Natural killer cell (primary cell): ENCODE data around the gene IL17RB. TPM values are rescaled to one million over a fixed set of nuclear protein-coding genes. Genes with fewer than 3 reads are reported as not detected.
A peak's percentile ranks its signal among the peaks of the same experiment; 100 is the strongest.

Experiments used
- ATAC-seq, 3 donors: fragments of 150-1000 bp in 2 of 3; fragments of 200-7000 bp in 1 of 3; cut with Tn5 transposase; 1 replicate in 1 of 3; 2 replicates in 2 of 3; pipeline ENCODE4 v1.10.0; 2021; ENCODE audit warnings: mild to moderate bottlenecking in 2 of 3, moderate library complexity in 2 of 3
- DNase-seq, 2 donors: peaks; one replicate each; pipeline versions ENCODE4 v3.0.0 to v3.0.0-alpha.2; 2013 to 2021; ENCODE audit warnings: mixed read lengths in 1 of 2
- H3K27ac ChIP-seq: one replicate; pipeline ENCODE4 v1.5.1; 2013; ENCODE audit warnings: mild to moderate bottlenecking, low read length
- H3K27me3 ChIP-seq: one replicate; pipeline ENCODE4 v1.6.1; 2013; ENCODE audit warnings: low read length; ENCODE audit not compliant: control insufficient read depth, insufficient read depth
- H3K36me3 ChIP-seq: one replicate; pipeline ENCODE4 v1.6.1; 2013; ENCODE audit warnings: low read length; ENCODE audit not compliant: control insufficient read depth, insufficient read depth
- H3K4me1 ChIP-seq: one replicate; pipeline ENCODE4 v1.6.1; 2013; ENCODE audit warnings: low read length; ENCODE audit not compliant: control insufficient read depth, insufficient read depth
- H3K4me3 ChIP-seq: one replicate; pipeline ENCODE4 v1.5.1; 2013; ENCODE audit warnings: low read length
- H3K9me3 ChIP-seq: one replicate; pipeline ENCODE4 v1.6.1; 2013; ENCODE audit warnings: low read length; ENCODE audit not compliant: control insufficient read depth, insufficient read depth
- H3K27ac Mint-ChIP-seq, 2 donors: one replicate each; pipeline ENCODE4 v1.8.0; 2022; ENCODE audit warnings: mild to moderate bottlenecking in 2 of 2, mixed read lengths in 2 of 2, moderate library complexity in 1 of 2
- H3K27me3 Mint-ChIP-seq, 2 donors: one replicate each; pipeline ENCODE4 v1.8.0; 2022; ENCODE audit warnings: low read depth in 2 of 2, mixed read lengths in 2 of 2
- H3K36me3 Mint-ChIP-seq: one replicate; pipeline ENCODE4 v1.8.0; 2022; ENCODE audit warnings: mixed read lengths
- H3K4me1 Mint-ChIP-seq, 2 donors: one replicate each; pipeline ENCODE4 v1.8.0; 2022; ENCODE audit warnings: mixed read lengths in 2 of 2
- H3K4me3 Mint-ChIP-seq: one replicate; pipeline ENCODE4 v1.8.0; 2022; ENCODE audit warnings: mild to moderate bottlenecking, moderate library complexity, mixed read lengths
- H3K9me3 Mint-ChIP-seq, 2 donors: one replicate each; pipeline ENCODE4 v1.8.0; 2022; ENCODE audit warnings: mixed read lengths in 2 of 2
- CTCF ChIP-seq: fragments of 200-600 bp; IDR thresholded peaks from one replicate; pipeline ENCODE4 v1.8.0; 2022; ENCODE audit warnings: antibody characterized with exemption
- WGBS: methylation state at CpG from one replicate; pipeline ENCODE4 v1.1.7; 2013; ENCODE audit warnings: missing lambda C conversion rate; ENCODE audit not compliant: insufficient coverage; 5-methylcytosine and 5-hydroxymethylcytosine counted together
- intact Hi-C: fragments of 100-400 bp; cut with micrococcal nuclease; formaldehyde crosslinking; loops from one replicate; pipeline ENCODE4 v1.14.2; 2022
- total RNA-seq, 4 donors: library from RNA; stranded (reverse); fragments of 120-200 nt in 1 of 4; gene quantifications; one replicate each; pipeline versions ENCODE4 v1.2.3 to v1.2.4, GENCODE V29; 2013 to 2022

IL17RB gene
- total RNA-seq, 3 donors from 2014 or later (not counting 1 experiment from before 2014, with no cell fraction given), result 0.25 TPM; not detected in 2

DNA sequence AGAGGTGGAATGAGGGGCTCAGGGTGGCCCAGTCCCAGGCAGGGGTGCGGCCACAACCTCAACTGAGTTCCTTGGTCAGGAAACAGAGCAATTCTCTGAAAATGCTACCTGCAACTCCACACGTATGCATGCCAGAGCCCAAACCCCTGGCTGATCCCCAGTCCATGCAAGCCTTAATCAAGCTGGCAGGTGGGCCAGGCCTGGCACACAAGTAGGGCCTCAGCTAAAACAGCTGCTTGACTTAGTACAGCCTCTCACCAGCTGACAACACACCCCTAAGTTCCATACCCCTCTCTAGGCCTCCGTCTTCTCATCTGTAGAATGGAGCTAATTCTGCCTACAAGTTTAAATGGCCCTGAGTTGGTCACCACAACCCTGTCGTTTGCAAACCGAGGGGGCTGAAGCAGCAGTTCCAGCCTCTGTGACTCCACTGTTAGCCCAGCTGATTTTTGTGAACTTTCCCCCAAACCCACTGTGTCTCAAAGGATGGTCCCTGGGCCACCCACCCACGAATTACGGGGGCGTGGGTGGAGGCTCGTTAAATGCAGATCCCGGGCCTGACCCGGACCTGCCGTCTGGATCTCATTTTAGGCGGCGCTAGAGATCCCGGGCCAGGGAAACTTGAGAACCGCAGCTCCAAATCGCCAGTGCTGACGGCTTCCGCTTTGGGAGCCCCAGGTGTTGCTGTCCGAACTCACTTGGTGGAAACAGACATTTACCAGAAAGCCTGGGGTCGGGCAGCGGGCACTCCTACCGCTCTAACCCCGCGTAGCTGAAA, 1.1 kb upstream of the IL17RB start:
- WGBS, result 19% methylated on average over 25 of the region's 25 CpGs
- H3K27me3 Mint-ChIP-seq, result peaks cover 45 to 50% of the 10 kb centered on the region in 2 donors
- H3K4me1 ChIP-seq, result peaks cover 9% of the 10 kb centered on the region

DNA sequence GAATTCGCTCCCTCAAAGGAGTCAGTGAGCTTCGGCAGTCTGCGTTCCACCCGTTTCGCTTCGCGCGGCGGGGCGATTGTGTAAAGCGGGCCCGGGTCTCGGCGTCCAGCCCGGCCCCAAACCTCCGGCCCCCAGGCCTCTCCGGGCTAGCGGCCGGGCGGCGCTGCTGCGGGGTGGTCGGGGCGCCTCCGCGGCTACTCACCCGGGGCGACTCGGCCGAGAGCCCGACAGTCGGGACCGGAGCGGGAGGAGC, 561 bp upstream of the IL17RB start:
- TF ChIP-seq CTCF, result no peak
- Histone ChIP-seq H3K4me3 (peak overlapping the region; percentile 7), H3K36me3 (no peaks in the 10 kb centered on the region), H3K4me1 (peaks cover 9% of the 10 kb centered on the region), H3K27me3 (peaks cover 15% of the 10 kb centered on the region), H3K9me3 (no peaks in the 10 kb centered on the region), H3K27ac (no peak overlapping the region)
- Mint-ChIP-seq H3K27me3 (peaks cover 47 to 51% of the 10 kb centered on the region in 2 donors), H3K4me1 (no peaks in the 10 kb centered on the region), H3K4me3 (no peak overlapping the region), H3K36me3 (no peaks in the 10 kb centered on the region), H3K27ac (no peak overlapping the region), H3K9me3 (no peaks in the 10 kb centered on the region)
- ATAC-seq (peak in 1 of 3 donors; percentile 12), DNase-seq (no peak)
- WGBS, result 1% methylated on average over 34 of the region's 34 CpGs
- intact Hi-C loops, result no loop called here

More for the DNA sequence above, 1.1 kb upstream of the IL17RB start:
- no peaks in the 10 kb centered on the region for H3K9me3 Mint-ChIP-seq
- H3K4me1 Mint-ChIP-seq, result no peaks in the 10 kb centered on the region
- ATAC-seq (no peak), DNase-seq (no peak)
- H3K9me3 ChIP-seq, result no peaks in the 10 kb centered on the region
- H3K27me3 ChIP-seq, result peaks cover 15% of the 10 kb centered on the region
- no peak overlapping the region for H3K27ac Mint-ChIP-seq
- peak overlapping the region; percentile 31 for H3K4me3 Mint-ChIP-seq
- peak overlapping the region; percentile 7 for H3K4me3 ChIP-seq
- TF ChIP-seq CTCF, result no peak
- H3K36me3 ChIP-seq, result no peaks in the 10 kb centered on the region
- intact Hi-C loops, result no loop called here
- no peak overlapping the region for H3K27ac ChIP-seq
- no peaks in the 10 kb centered on the region for H3K36me3 Mint-ChIP-seq

- H3K4me3 Mint-ChIP-seq, result peak overlapping the region; percentile 58
- H3K9me3 Mint-ChIP-seq, result no peaks in the 10 kb centered on the region
- H3K4me3 ChIP-seq, result no peak overlapping the region
- H3K36me3 Mint-ChIP-seq, result no peaks in the 10 kb centered on the region
- 62% methylated on average over 10 of the region's 10 CpGs for WGBS
- TF ChIP-seq CTCF, result no peak
- H3K36me3 ChIP-seq, result no peaks in the 10 kb centered on the region
- H3K27me3 ChIP-seq, result peaks cover 15% of the 10 kb centered on the region
- H3K27me3 Mint-ChIP-seq, result peaks cover 53 to 55% of the 10 kb centered on the region in 2 donors
- no peak overlapping the region for H3K27ac Mint-ChIP-seq
- intact Hi-C loops, result no loop called here
- no peak overlapping the region for H3K27ac ChIP-seq
- H3K4me1 Mint-ChIP-seq, result no peaks in the 10 kb centered on the region
- H3K9me3 ChIP-seq, result no peaks in the 10 kb centered on the region
- ATAC-seq (no peak), DNase-seq (no peak)
- peaks cover 9% of the 10 kb centered on the region for H3K4me1 ChIP-seq
Measured at GRCh38 chr3:53846851-53847155, 435 bp downstream of the IL17RB start.

GRCh38 chr3:53849916-53850315, 3.5 kb downstream of the IL17RB start:
- Mint-ChIP-seq H3K9me3 (no peaks in the 10 kb centered on the region), H3K27me3 (peaks cover 36 to 38% of the 10 kb centered on the region in 2 donors), H3K4me3 (no peak overlapping the region), H3K36me3 (no peaks in the 10 kb centered on the region), H3K4me1 (no peaks in the 10 kb centered on the region), H3K27ac (no peak overlapping the region)
- DNase-seq, result no peak
- WGBS, result 99% methylated on average over 5 of the region's 7 CpGs
- Histone ChIP-seq H3K27me3 (peaks cover 15% of the 10 kb centered on the region), H3K36me3 (no peaks in the 10 kb centered on the region), H3K27ac (no peak overlapping the region), H3K4me1 (peaks cover 9% of the 10 kb centered on the region), H3K9me3 (no peaks in the 10 kb centered on the region), H3K4me3 (no peak overlapping the region)
- intact Hi-C loops, result no loop called here
- no peak for TF ChIP-seq CTCF
- ATAC-seq, result no peak
